ENCODE measurements around the gene RSAD2. TPM values are rescaled to one million over a fixed set of nuclear protein-coding genes. Genes with fewer than 3 reads are reported as not detected.

The RSAD2 gene
- total RNA-seq, 4 donors from 2014 or later, result 1.8 to 7.0 (median 5.7) TPM

DNA sequence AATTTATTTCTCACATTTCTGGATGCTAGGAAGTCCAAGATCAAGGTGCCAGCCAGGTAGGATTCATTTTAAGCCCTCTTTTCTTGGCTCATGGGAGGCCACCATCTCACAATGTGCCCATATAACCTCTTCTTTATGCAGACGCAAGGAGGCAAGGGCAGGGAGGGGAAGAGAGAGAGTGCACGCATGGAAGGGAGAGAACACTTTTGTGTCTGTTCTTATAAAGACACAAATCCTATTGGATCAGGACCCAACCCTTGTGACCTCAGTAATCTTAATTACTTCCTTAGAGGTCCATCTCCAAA, 44.3 kb upstream of the RSAD2 start:
- Histone ChIP-seq H3K27me3 (no peaks in the 10 kb centered on the region), H3K4me1 (no peaks in the 10 kb centered on the region), H3K4me3 (no peak overlapping the region), H3K27ac (no peak overlapping the region), H3K36me3 (no peaks in the 10 kb centered on the region), H3K9me3 (peaks cover 0 to 28% (median 0%) of the 10 kb centered on the region in 3 donors)
- ATAC-seq, result no peak
- WGBS, 2 donors (ENCODE audit: low coverage in 1 of 2), result 100% methylated on average over 1 of the region's 2 CpGs
- TF ChIP-seq POLR2AphosphoS5 (IDR thresholded peaks at IDR 0.05) (no peak), POLR2A (IDR thresholded peaks at IDR 0.05) (no peak), EP300 (IDR thresholded peaks at IDR 0.05) (no peak)
- TF ChIP-seq, protein P1, sequence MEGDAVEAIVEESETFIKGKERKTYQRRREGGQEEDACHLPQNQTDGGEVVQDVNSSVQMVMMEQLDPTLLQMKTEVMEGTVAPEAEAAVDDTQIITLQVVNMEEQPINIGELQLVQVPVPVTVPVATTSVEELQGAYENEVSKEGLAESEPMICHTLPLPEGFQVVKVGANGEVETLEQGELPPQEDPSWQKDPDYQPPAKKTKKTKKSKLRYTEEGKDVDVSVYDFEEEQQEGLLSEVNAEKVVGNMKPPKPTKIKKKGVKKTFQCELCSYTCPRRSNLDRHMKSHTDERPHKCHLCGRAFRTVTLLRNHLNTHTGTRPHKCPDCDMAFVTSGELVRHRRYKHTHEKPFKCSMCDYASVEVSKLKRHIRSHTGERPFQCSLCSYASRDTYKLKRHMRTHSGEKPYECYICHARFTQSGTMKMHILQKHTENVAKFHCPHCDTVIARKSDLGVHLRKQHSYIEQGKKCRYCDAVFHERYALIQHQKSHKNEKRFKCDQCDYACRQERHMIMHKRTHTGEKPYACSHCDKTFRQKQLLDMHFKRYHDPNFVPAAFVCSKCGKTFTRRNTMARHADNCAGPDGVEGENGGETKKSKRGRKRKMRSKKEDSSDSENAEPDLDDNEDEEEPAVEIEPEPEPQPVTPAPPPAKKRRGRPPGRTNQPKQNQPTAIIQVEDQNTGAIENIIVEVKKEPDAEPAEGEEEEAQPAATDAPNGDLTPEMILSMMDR (IDR thresholded peaks at IDR 0.05), result no peak

DNA sequence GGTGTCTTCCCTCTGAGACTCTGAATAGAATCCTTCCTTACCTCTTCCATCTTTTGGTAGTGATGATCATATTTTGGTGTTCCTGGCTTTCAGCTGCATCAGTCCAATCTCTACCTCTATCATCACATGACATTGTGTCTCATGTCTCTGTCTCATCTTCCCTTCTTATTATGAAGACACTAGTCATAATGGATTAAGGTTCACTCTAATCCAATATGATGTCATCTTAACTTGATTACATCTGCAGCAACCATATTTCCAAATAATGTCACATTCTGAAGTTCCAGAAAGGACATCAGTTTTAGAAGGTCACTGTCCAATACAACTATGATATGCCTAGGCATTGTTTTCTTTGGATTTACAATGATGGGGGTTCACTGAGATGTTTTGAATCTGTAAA, 43.4 kb upstream of the RSAD2 start:
- H3K4me3 ChIP-seq, result no peak overlapping the region
- H3K27me3 ChIP-seq, result no peaks in the 10 kb centered on the region
- H3K36me3 ChIP-seq, result no peaks in the 10 kb centered on the region
- TF ChIP-seq POLR2AphosphoS5 (IDR thresholded peaks at IDR 0.05), result no peak
- no peak for TF ChIP-seq POLR2A (IDR thresholded peaks at IDR 0.05)
- TF ChIP-seq EP300 (IDR thresholded peaks at IDR 0.05), result no peak
- TF ChIP-seq, protein P1 (IDR thresholded peaks at IDR 0.05), result no peak
- H3K4me1 ChIP-seq, result no peaks in the 10 kb centered on the region
- H3K9me3 ChIP-seq, result peaks cover 0 to 32% (median 0%) of the 10 kb centered on the region in 3 donors
- no peak overlapping the region for H3K27ac ChIP-seq
- no peak for ATAC-seq

DNA sequence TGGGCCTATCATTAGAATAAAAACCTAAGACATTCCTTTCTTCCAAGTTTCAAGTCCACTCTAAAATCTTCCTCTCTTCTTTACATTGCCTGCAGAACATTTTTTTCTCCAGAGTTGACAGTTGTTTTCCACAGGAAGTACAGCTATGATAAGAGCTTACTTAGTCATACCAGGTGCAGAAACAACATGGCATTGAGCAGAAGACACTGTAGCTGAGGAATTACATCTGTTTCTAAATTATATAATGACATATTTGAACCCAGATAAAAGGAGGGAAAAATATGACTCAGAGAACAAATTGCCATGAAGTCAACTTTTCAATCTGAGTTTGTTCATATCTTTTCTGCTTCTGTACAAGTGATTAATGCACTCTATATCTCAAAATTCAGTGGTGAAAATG, 42.1 kb upstream of the RSAD2 start:
- peaks cover 0 to 6% of the 10 kb centered on the region in 2 donors for H3K36me3 ChIP-seq
- ATAC-seq, result no peak
- TF ChIP-seq POLR2A (IDR thresholded peaks at IDR 0.05), result no peak
- no peak for TF ChIP-seq POLR2AphosphoS5 (IDR thresholded peaks at IDR 0.05)
- TF ChIP-seq, protein P1 (IDR thresholded peaks at IDR 0.05), result no peak
- TF ChIP-seq EP300 (IDR thresholded peaks at IDR 0.05), result no peak
- peaks cover 0 to 45% (median 0%) of the 10 kb centered on the region in 3 donors for H3K9me3 ChIP-seq
- no peak overlapping the region for H3K27ac ChIP-seq
- H3K27me3 ChIP-seq, result no peaks in the 10 kb centered on the region
- no peak overlapping the region for H3K4me3 ChIP-seq
- H3K4me1 ChIP-seq, result no peaks in the 10 kb centered on the region

DNA sequence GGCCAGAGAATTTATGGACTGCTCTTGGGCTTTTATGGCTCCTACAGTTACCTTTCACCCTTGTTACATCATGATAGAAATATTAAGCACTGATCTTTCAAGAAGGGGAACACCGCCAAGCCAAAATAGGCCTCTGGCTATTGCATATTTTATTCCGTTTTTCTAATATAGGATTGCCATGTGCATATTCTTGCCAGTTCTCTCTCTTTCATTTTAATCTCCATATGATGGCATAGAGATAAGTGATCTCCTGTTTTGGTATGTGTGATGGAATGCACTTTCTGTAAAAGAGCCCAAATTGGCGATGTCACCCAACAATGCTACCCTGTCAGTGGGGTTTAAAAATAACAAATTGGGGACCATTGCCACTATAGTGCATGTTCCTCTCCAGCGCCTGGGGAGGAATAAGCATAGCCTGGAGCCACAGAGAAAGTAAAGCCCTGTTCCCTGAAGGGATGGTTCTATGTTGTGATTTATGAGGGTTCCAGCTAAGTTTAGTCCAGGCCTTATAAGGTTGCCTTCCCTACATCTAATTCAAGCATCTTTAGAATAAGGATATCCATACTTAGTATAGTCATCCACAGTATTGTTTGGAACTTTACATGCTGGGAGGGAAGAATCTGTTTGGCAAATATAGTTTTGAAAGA, 38.8 kb upstream of the RSAD2 start:
- Histone ChIP-seq H3K9me3 (peaks cover 0 to 59% (median 0%) of the 10 kb centered on the region in 3 donors), H3K36me3 (peaks cover 0 to 13% of the 10 kb centered on the region in 2 donors), H3K27me3 (no peaks in the 10 kb centered on the region), H3K27ac (no peak overlapping the region), H3K4me3 (no peak overlapping the region), H3K4me1 (no peaks in the 10 kb centered on the region)
- no peak for TF ChIP-seq POLR2A (IDR thresholded peaks at IDR 0.05)
- TF ChIP-seq EP300 (IDR thresholded peaks at IDR 0.05), result no peak
- TF ChIP-seq POLR2AphosphoS5 (IDR thresholded peaks at IDR 0.05), result no peak
- TF ChIP-seq, protein P1 (IDR thresholded peaks at IDR 0.05), result no peak
- WGBS, 2 donors (ENCODE audit: low coverage in 1 of 2), result 83 to 87% methylated on average over 2 to 4 of the region's 4 CpGs
- no peak for ATAC-seq

DNA sequence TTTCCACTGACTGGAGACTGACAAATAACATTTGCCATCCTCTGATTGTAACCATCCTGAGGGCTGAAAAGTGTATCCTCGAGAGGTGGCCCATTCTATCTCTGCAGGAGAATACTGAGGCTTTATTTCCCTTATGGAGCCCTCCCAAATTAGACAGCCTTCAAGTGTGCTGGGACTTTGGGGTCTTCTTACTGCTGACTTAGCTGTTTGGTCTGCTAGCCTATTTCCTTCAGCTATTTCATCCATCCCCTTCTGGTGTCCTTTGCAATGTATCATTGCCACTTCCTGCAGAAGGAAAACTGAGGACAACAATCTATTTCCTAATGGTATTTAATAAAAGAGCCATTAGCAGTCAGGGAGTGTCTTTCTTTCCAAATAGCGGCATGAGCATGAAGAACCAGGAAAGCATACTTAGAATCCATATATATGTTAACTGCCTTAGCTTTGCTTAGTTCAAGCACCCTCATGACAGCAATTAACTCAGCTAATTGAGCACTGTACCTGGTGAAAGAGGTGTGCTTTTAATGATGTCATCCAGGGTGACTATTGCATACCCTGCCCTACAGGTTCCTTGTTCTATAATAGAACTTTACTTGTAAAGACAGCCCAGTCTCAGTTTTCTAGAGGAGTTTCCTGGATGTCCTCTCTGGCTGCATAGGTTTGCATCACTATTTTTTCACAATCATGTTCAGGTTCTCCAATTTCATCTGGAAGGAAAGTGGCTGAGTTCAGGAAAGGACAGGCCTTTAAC, 35.9 kb upstream of the RSAD2 start:
- ATAC-seq, result no peak
- TF ChIP-seq POLR2A (IDR thresholded peaks at IDR 0.05) (no peak), EP300 (IDR thresholded peaks at IDR 0.05) (no peak), POLR2AphosphoS5 (IDR thresholded peaks at IDR 0.05) (no peak)
- TF ChIP-seq, protein P1 (IDR thresholded peaks at IDR 0.05), result no peak
- Histone ChIP-seq H3K36me3 (peaks cover 3 to 30% of the 10 kb centered on the region in 2 donors), H3K4me3 (no peak overlapping the region), H3K27me3 (no peaks in the 10 kb centered on the region), H3K9me3 (peaks cover 0 to 79% (median 11%) of the 10 kb centered on the region in 3 donors), H3K27ac (no peak overlapping the region), H3K4me1 (no peaks in the 10 kb centered on the region)
- WGBS, 2 donors (ENCODE audit: low coverage in 1 of 2), result 70 to 83% methylated on average over 2 of the region's 2 CpGs
